Bronchial epithelial cell (primary cell): ENCODE data around the gene MLYCD. TPM values are rescaled to one million over a fixed set of nuclear protein-coding genes. Genes with fewer than 3 reads are reported as not detected.
A peak's percentile ranks its signal among the peaks of the same experiment; 100 is the strongest.

ENCODE experiments used
- DNase-seq: peaks from one replicate; pipeline ENCODE4 v3.0.0-alpha.2; 2010; ENCODE audit warnings: low read depth
- FAIRE-seq: peaks from 2 replicates; lab custom pipeline; 2011; peaks lifted over from hg19 to GRCh38; lab: Jason Lieb, UNC
- H3K27me3 ChIP-seq: 2 replicates; pipeline ENCODE4 v1.5.1; 2011; ENCODE audit warnings: low read length; ENCODE audit not compliant: control insufficient read depth, insufficient read depth
- H3K36me3 ChIP-seq: 2 replicates; pipeline ENCODE4 v1.5.1; 2011; ENCODE audit warnings: low read length; ENCODE audit not compliant: control insufficient read depth, insufficient read depth
- H3K4me3 ChIP-seq: 2 replicates; pipeline ENCODE4 v1.5.1; 2011; ENCODE audit warnings: mild to moderate bottlenecking, low read depth, low read length, control low read depth
- total RNA-seq: library from RNA; depleted of rRNA; stranded (reverse); fragments of >200 nt; gene quantifications from 2 replicates; pipeline ENCODE4 v1.2.1, GENCODE V29; 2014
- TF ChIP-seq, protein P1 (sequence below): IDR thresholded peaks from 2 replicates; pipeline ENCODE4 v1.5.1; 2011; ENCODE audit warnings: mild to moderate bottlenecking, moderate library complexity, low read length, control low read depth, inconsistent platforms; ENCODE audit not compliant: insufficient read depth, severe bottlenecking

Gene MLYCD
- total RNA-seq, 1 donor from 2014 or later: 2.6 TPM

DNA sequence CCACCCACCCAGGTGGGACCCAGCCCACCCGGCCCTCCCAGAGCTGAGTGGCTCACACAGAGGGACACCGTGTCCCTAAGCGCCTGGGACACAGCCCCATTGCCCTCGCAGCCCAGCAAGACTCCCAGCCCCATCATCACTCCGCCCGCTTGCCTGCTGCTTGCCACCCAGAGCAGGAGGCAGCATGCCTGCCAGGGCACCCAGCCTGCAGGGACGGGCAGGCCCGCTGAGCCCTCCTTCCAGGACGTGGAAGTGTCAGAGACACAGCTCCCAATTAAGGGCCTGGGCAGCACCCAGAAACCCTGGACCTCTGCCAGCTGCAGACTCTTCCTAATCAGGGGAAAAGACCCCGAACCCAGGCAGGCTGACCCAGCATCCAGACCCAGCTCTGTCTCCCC, 36.9 kb downstream of the MLYCD start:
- no peak for DNase-seq
- no peak overlapping the region for H3K4me3 ChIP-seq
- H3K27me3 ChIP-seq: peaks cover 4% of the 10 kb centered on the region
- no peaks in the 10 kb centered on the region for H3K36me3 ChIP-seq
- no peak for FAIRE-seq
- TF ChIP-seq, protein P1, sequence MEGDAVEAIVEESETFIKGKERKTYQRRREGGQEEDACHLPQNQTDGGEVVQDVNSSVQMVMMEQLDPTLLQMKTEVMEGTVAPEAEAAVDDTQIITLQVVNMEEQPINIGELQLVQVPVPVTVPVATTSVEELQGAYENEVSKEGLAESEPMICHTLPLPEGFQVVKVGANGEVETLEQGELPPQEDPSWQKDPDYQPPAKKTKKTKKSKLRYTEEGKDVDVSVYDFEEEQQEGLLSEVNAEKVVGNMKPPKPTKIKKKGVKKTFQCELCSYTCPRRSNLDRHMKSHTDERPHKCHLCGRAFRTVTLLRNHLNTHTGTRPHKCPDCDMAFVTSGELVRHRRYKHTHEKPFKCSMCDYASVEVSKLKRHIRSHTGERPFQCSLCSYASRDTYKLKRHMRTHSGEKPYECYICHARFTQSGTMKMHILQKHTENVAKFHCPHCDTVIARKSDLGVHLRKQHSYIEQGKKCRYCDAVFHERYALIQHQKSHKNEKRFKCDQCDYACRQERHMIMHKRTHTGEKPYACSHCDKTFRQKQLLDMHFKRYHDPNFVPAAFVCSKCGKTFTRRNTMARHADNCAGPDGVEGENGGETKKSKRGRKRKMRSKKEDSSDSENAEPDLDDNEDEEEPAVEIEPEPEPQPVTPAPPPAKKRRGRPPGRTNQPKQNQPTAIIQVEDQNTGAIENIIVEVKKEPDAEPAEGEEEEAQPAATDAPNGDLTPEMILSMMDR: no peak

DNA sequence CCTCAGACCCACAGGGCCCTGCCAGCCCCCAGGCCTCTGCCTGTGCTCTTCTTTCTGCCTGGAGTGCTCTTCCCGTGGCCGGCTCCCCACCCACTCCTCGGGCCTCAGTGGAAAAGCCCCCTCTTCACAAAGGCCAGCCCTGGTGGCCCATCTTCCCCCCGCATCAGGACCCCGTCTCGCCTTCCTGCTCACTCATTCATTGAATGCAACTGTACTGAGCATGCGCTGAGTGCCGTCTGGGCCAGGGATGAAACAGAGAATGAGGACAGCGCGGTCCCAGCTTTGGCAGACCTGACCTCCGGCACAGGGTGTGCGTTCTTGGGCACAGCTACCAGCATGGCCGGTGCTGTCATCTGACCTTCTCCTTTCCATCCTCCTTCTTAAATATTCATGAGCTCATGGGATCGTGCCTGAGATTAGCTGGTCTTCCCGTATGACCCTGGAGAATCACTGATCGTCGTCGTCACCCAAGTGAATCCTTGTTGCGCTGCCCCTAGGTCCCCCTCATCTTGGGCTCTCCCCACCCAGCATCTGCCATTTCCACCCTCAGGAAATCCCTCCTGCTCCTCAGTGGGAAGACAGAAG, 37.8 kb downstream of the MLYCD start:
- TF ChIP-seq, protein P1: no peak
- H3K27me3 ChIP-seq: peaks cover 4% of the 10 kb centered on the region
- no peak overlapping the region for H3K4me3 ChIP-seq
- FAIRE-seq (no peak), DNase-seq (no peak)
- no peaks in the 10 kb centered on the region for H3K36me3 ChIP-seq

- TF ChIP-seq, protein P1: no peak
- Histone ChIP-seq H3K27me3 (peaks cover 4% of the 10 kb centered on the region), H3K36me3 (no peaks in the 10 kb centered on the region), H3K4me3 (no peak overlapping the region)
- DNase-seq: no peak
- FAIRE-seq: peak; percentile 18
These were observed 38.4 kb downstream of the MLYCD start for GRCh38 chr16:83937267-83937666.

DNA sequence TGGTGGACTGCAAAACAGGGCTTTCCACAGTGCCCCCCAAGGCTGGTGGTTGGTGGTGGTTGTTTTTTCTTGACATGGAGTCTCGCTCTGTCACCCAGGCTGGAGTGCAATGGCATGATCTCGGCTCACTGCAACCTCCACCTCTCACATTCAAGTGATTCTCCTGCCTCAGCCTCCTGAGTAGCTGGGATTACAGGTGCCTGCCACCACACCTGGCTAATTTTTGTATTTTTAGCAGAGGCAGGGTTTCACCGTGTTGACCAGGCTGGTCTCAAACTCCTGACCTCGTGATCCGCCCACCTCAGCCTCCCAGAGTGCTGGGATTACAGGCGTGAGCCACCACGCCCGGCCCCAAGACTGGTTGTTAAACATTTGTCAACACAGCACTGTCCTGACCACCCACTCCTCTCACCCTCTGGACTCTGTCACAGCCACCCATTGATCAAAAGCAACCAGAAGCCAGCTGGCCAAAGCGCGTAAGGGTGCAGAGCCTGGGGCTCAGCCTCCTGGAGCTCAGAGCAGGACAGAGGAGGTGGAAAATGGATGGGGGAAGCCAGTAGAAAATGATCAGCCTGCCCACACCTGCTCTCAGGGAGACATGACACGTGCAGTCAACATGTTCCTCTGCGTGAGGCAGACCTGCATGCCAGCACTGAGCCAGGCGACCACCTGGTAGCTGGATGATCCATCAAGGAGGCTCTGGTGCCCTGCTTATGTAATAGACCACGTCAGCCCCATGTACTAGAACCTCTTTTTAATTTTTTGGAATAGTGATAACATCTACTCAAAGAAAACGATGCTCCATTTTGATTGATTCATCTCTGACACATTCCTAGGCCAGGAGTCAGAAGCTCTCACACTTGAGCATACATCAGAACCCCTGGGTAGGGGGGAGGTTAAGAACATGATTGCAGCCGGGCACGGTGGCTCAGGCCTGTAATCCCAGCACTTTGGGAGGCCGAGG, 39.3 kb downstream of the MLYCD start:
- FAIRE-seq (no peak), DNase-seq (peak; percentile 7)
- TF ChIP-seq, protein P1: no peak
- Histone ChIP-seq H3K4me3 (no peak overlapping the region), H3K36me3 (no peaks in the 10 kb centered on the region), H3K27me3 (peaks cover 4% of the 10 kb centered on the region)

- peaks cover 4% of the 10 kb centered on the region for H3K27me3 ChIP-seq
- DNase-seq: no peak
- TF ChIP-seq, protein P1: no peak
- FAIRE-seq: no peak
- H3K36me3 ChIP-seq: no peaks in the 10 kb centered on the region
- no peak overlapping the region for H3K4me3 ChIP-seq
These were observed 40.4 kb downstream of the MLYCD start for GRCh38 chr16:83939266-83939855.
